ENCODE results near the gene TRIM22.
"Not testable (repeated sequence)": the region's sequence is repeated elsewhere in the genome, so short reads cannot be mapped to it uniquely, and the experiment has no call there.

The TRIM22 gene

GRCh38 chr11:5691238-5691963, 1.8 kb downstream of the TRIM22 start:
- DNase-seq, result not testable (repeated sequence)

- DNase-seq, result no peak
These were observed 2.4 kb downstream of the TRIM22 start for GRCh38 chr11:5691964-5692361.

- DNase-seq, result no peak
These were observed 5.1 kb downstream of the TRIM22 start for GRCh38 chr11:5694642-5695041.

DNA sequence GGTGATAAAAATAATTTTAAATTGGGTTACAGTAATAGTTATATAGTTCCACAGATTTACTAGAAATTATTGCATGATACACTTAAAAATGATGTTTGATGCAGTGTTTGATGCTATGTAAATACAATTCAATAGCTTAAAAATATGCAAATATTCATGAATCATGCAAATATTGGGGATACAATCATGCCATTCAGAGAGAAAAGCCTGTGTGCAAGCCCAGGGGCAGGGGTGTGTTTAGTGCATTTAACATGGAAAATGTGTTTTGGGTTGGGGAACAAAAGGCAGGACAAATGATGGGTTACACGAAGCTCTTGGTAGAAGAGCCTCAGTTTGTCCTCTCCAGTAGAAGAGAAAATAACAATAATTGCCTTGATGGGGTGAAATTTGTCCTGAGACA, 6.0 kb downstream of the TRIM22 start:
- DNase-seq, result no peak

DNA sequence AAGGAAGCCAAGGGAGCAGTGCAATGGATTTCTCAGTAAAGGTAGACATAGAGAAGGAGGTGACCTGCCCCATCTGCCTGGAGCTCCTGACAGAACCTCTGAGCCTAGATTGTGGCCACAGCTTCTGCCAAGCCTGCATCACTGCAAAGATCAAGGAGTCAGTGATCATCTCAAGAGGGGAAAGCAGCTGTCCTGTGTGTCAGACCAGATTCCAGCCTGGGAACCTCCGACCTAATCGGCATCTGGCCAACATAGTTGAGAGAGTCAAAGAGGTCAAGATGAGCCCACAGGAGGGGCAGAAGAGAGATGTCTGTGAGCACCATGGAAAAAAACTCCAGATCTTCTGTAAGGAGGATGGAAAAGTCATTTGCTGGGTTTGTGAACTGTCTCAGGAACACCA, 6.6 kb downstream of the TRIM22 start:
- DNase-seq, result no peak

DNA sequence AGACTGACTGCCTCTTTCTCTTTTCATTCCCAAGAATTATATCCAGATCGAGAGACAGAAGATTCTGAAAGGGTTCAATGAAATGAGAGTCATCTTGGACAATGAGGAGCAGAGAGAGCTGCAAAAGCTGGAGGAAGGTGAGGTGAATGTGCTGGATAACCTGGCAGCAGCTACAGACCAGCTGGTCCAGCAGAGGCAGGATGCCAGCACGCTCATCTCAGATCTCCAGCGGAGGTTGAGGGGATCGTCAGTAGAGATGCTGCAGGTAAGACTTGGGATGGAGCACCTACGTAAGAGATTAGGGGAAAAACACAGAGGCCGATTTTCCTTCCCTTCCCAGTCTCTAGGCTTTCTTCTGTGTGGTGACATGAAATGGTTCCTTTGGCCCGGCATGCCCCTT, 8.7 kb downstream of the TRIM22 start:
- DNase-seq, result no peak

GRCh38 chr11:5700421-5701054, 10.9 kb downstream of the TRIM22 start:
- no peak for DNase-seq

GRCh38 chr11:5701055-5701577, 11.5 kb downstream of the TRIM22 start:
- no peak for DNase-seq

DNA sequence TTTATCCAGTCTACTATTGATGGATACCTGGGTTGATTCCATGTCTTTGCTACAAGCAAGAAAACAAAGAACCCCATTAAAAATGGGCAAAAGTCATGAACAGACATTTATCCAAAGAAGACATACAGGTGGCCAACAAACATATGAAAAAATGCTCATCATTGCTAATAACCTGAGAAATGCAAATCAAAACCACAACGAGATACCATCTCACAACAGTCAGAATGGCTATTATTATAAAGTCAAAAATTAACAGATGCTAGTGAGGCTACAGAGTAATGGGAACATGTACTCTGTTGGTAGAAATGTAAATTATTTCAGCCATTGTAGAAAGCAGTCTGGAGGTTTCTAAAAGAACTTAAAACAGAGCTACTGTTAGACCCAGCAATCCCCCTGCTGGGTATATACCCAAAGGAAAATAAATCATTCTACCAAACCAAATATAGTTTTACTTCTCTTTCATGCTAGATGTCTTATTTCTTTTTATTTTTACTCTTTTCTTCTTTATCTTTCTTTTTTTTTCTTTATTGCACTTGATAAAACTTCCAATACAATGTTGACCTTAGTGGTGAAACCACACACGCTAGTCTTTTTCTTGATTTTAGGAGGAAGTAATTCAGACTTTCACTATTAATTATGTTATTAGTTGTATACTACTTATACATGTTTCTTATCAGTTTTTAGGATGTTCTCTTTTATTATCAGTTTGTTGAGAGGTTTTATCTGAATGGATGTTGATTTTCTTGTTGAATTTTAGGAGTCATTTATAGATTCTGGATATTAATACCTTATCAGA, 14.3 kb downstream of the TRIM22 start:
- DNase-seq, result no peak

- DNase-seq, result no peak
These were observed 16.1 kb downstream of the TRIM22 start for GRCh38 chr11:5705688-5706087.

DNA sequence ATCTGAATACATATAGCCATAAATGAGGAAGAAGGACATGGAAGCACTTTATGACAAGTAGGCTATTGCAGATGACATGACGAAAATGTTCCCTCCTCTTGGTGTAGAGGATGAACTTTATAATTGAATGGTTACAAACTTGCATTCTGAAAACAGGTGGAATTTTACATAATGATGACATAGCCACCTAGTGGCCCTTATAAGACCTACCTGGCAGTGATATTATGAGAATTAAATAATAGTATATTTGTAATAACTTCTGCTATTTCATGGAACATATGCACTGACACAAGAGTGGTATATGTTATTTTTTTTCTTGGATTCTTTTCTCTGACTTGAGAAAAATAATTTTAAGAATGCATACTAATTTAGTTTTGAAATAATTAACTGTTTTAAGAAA, 22.9 kb downstream of the TRIM22 start:
- DNase-seq, result no peak

DNA sequence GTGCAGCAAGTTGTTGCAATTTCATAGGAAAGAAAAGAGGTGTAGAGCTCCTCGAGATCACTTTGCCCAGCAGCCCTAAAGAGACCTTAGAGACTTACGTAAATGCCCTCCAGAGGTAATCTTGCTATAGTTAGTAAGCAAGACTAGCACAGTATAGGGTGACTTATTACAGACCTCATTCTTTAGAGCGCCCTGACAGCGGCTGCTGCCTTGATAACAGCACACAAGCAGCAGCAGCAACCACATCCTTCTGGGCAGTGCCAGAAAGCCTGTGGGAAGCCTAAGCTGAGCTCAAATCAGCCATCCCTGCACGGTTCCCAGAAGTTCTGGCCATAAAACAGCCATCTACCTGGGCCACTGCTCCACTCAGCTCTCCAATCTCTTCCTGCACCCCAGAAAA, 24.1 kb downstream of the TRIM22 start:
- DNase-seq, result no peak

DNA sequence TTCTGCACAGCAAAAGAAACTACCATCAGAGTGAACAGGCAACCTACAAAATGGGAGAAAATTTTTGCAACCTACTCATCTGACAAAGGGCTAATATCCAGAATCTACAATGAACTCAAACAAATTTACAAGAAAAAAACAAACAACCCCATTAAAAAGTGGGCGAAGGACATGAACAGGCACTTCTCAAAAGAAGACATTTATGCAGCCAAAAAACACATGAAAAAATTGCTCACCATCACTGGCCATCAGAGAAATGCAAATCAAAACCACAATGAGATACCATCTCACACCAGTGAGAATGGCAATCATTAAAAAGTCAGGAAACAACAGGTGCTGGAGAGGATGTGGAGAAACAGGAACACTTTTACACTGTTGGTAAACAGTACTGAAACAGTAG, 26.9 kb downstream of the TRIM22 start:
- DNase-seq, result not testable (repeated sequence)

GRCh38 chr11:5719703-5720495, 30.3 kb downstream of the TRIM22 start:
- no peak for DNase-seq

- no peak for DNase-seq
These were observed 33.0 kb downstream of the TRIM22 start for GRCh38 chr11:5722622-5723021.

DNA sequence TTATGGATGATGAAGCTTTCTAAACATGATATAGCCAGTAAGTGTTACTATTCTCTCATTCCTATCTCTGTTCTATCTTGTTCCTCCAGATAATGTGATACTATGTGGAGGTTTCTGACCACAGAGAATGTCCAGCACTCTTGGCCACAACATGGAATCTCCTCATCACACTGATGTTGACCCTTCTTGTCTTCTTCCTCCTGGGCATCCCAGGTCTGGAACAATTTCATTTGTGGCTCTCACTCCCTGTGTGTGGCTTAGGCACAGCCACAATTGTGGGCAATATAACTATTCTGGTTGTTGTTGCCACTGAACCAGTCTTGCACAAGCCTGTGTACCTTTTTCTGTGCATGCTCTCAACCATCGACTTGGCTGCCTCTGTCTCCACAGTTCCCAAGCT, 36.8 kb downstream of the TRIM22 start:
- no peak for DNase-seq

DNA sequence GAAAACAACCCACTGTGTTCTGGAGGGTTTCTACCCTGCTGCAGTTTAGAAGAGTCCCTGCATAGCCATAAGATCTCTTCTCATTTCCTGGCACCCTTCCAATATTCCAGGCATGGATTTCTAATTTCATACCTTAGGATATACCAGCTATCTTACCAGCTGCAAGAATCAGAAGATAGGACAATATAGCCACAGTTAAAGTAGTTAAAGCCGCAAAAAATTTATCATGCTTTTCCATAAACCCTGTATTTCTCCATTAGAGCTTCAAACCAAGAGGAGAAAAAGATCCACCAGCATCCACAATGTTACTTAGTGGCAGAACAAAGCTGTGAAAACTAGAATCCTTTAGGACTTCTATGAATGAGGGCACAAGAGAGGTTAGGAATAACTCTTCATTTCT, 38.1 kb downstream of the TRIM22 start:
- no peak for DNase-seq

GRCh38 chr11:5736396-5736795, 46.8 kb downstream of the TRIM22 start, which contains the start of gene OR56B1:
OR56B1 (plus strand) TSS chr11:5736448; CDS start chr11:5736517, 69 bp downstream.
- DNase-seq, result no peak

DNA sequence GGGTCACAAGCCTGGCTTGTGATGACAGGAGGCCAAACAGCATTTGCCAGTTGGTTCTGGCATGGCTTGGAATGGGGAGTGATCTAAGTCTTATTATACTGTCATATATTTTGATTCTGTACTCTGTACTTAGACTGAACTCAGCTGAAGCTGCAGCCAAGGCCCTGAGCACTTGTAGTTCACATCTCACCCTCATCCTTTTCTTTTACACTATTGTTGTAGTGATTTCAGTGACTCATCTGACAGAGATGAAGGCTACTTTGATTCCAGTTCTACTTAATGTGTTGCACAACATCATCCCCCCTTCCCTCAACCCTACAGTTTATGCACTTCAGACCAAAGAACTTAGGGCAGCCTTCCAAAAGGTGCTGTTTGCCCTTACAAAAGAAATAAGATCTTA, 47.5 kb downstream of the TRIM22 start:
- no peak for DNase-seq

- no peak for DNase-seq
These were observed 48.2 kb downstream of the TRIM22 start for GRCh38 chr11:5737670-5738392.

- DNase-seq, result no peak
These were observed 48.8 kb downstream of the TRIM22 start for GRCh38 chr11:5738431-5738830.

DNA sequence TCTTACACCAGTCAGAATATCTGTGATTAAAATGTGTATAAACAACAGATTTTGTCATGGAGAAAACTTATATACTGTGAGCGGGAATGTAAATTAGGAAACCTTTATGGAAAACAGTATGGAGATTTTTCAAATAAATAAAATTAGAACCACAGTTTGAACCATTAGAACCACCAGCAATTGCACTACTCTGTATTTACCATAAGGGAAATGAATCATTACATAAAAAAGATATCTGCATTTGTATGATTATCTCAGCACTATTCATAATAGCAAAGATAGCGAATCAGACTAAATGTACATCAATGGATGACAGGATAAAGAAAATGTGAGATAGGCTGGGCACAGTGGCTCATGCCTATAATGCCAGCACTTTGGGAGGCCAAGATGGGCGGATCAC, 57.0 kb downstream of the TRIM22 start:
- no peak for DNase-seq
